Measurements from ENCODE around the gene SORCS3.

The SORCS3 gene

GRCh38 chr10:104646146-104646545, 5.1 kb downstream of the SORCS3 start:
- DNase-seq: no peak

- no peak for DNase-seq
These were observed 7.3 kb downstream of the SORCS3 start for GRCh38 chr10:104648421-104648820.

DNA sequence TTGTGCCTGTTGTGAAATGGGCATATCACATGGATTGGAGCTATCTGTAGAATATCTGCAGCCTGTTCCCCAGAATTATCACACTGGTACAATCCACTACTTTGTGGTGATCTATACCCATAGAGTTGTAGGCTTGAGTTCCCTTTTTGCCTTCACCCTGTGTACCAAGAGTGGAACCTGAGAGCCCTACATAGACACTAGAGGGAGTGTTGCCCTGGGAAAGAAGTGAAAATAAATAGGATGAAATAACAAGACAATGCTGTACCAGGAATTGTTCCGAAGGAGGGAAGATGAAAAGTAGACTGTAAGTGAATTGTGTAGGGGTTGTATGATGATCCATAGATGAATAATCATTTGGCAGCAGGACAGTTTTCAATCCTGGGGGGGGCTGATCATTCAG, 9.0 kb downstream of the SORCS3 start:
- no peak for DNase-seq

- DNase-seq: no peak
These were observed 9.7 kb downstream of the SORCS3 start for GRCh38 chr10:104650635-104651331.

GRCh38 chr10:104657036-104657435, 15.9 kb downstream of the SORCS3 start:
- DNase-seq: no peak

GRCh38 chr10:104657457-104657856, 16.4 kb downstream of the SORCS3 start:
- DNase-seq: no peak

DNA sequence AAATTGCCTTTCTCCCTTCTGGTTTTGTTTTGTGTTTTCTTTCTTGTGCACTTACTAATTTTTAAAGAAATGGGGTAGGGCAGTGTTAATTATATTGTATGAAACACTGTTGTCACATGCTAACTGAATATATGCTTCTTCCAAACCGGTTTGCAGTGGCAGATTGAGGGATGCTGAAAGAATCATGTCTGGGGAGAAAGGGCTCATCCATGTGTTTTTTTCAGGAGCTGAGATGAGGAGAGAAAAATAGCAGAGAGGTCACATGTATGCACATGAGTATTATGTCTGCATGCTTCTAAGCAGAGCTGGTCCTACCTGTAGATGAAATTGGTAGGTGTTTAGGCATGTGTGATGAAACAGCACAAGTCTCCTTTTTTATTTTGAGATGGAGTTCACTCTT, 17.0 kb downstream of the SORCS3 start:
- DNase-seq: no peak

- DNase-seq: no peak
These were observed 18.7 kb downstream of the SORCS3 start for GRCh38 chr10:104659809-104660208.

- DNase-seq: no peak
These were observed 22.0 kb downstream of the SORCS3 start for GRCh38 chr10:104663076-104663475.

GRCh38 chr10:104663563-104663962, 22.5 kb downstream of the SORCS3 start:
- DNase-seq: no peak

DNA sequence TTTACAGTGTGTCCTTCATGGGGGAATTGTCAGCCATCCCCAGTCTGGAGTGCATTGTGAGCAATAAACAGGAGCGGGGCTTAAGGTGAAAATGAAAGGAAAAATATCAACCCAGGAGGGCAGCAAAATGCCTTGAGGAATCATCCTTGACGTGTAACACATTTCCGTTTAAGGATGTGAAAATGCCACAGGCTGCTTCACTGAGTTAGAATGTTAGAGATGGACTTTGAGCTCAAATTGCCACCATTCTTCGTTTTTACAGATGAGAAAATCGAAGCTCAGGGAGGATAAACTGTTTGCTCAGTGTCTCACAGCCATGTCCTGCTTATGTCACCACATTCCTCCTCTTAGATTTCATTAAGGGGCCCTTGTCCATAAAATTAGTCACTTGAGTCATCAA, 23.1 kb downstream of the SORCS3 start:
- DNase-seq: no peak

DNA sequence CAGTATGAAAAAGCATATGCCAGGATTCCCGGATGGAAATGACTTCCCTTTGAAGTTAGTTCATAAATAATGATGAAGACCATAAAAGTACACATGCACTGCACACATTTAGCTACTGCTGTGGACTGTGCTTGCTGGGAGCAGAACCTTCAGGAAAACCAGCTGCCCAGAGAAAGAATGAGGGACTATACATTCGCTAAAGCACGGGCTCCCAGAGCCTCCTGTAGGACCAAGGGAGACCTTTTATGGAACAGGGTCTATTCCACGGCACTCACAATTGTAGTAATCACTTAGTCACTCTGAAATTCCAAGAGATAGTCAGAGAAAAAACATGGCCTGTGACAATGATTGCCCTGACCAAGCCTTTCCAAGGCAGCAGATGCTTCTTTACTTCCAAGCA, 24.1 kb downstream of the SORCS3 start:
- no peak for DNase-seq

- no peak for DNase-seq
These were observed 25.0 kb downstream of the SORCS3 start for GRCh38 chr10:104666106-104666505.

- DNase-seq: no peak
These were observed 35.8 kb downstream of the SORCS3 start for GRCh38 chr10:104676874-104677273.

- no peak for DNase-seq
These were observed 37.6 kb downstream of the SORCS3 start for GRCh38 chr10:104678658-104679057.

DNA sequence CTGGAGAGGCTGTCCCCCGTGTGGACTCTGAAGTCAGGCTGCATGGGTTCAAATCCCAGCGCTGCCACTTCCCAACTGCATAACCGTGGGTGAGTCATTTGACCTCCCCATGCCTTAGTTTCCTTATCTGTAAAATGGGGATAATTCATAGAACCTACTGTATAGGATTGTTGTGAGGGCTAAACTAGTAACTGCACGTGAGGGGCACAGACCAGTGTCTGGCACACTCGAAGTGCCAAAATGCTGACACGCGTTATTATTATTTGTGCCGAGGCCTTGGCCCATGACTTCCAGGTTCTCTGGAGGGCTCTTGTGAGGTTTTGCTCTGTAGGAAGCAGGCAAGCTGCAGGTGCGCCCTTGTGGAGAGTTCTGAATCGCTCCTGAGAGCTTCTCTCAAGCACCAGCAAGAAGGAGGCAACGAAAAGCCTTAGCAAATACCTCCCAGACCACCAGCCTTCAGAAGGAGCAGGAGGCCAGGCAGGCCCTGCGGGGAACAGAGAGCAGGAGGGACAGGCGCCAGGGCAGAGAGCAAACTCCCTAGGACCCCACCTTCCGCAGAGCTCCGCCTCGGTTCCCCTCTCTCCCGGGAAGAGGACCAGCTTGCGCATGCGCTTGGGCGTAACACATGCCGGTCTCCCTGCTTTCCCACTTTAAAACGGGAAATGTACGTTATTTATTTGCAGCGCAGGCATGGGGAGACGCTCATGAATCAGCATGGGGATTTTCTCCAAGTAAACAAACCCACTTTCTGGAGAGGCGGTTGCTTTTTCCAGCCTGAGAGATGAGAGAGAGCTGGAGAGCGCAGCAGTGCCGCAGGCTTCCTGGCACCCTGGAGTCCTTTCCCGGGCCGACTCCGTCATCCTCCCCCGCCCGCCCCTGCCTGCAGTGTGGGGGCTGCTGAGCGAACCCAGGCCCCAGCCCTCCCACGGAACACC, 39.6 kb downstream of the SORCS3 start:
- no peak for DNase-seq

GRCh38 chr10:104681485-104681884, 40.4 kb downstream of the SORCS3 start:
- no peak for DNase-seq

DNA sequence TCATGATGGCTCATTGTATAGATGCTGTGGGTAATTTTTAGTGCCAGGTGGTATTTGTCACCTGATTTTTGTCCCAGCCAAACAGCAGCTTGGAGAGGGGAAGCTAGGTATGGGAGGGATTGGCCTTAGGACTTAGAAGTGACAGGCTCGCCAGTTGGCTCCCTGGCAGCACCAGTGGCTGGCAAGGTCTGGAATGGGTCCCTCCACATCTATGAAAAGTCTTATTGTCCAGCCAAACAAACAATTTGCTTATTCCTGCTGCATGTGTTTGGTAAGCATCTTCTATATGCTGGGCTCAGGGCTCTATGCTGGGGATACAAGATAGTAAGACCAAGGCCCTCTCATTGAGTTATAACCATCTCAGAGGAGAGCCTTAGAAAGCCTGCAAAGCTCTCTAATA, 42.5 kb downstream of the SORCS3 start:
- no peak for DNase-seq

DNA sequence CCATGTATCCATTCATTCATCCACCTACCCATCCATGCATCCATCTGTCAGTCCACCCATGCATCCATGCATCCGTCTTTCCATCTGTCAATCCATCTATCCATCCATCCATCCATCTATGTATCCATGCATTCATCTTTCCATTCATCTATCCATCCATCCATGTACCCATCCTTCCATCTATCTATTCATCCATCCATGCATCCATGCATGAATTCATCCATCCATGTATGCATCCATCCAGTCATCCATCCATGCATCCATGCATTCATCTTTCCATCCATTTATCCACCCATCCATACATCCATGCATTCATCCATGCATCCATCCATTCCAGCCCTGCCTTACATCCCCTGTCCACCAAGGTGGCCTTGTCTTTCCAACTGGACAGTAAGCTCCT, 45.7 kb downstream of the SORCS3 start:
- DNase-seq: no peak

DNA sequence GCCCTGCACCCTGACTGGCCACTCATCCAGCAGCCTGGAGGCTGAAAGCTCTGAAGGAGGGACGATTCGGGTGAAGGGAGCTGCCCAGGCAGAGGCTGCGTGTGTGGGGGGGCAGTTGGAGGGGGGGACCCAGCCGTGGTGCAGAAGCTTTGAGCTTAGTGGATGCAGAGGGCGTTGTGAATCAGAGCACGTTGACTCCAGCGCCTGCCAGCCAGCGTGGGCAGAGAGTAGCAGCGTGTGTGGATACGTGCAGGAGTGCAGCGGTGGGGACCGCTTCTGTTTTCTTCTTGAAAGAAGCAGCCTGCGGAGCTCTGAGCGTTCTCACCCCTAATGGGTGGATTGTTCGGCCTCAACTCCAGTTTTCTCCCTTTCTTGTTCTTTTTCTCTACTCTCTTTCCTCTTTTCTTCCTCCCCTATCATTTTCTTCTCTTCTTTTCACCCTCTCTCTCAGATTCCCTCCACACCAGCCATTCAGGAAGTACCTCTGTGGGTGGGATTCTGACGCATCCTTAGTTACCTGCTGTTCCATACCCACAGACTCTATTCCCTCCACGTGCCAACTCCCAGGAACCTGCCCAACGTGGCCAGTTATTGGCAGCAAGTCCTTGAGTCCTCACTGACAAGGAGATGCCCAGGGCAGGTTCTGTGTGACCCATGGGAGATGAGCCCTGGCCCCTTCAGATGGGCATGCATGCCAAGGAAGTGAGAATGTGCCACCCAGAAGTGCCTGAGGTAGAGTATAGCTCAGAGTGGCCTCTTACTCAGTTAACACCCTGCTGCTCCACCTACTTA, 47.4 kb downstream of the SORCS3 start:
- no peak for DNase-seq

DNA sequence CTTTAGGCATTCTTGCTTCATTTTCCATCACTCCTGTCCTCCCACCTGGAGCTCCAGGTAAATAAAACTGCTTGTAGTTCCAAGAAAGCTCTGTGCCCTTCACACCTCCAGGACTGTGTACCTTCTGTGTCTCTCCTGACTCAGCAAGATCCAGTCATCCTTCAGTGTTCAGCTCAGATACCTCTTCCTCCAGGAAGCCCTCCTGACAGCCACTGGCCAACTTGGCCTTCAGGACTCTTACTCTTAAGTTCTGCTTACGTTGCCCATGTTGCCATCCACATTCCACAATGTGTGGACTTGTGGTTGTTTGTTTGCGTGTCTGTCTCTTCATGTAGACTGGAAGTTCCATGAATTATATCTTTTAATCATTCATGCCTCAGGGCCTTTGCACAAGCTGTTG, 48.0 kb downstream of the SORCS3 start:
- DNase-seq: no peak

GRCh38 chr10:104689547-104689946, 48.5 kb downstream of the SORCS3 start:
- no peak for DNase-seq

DNA sequence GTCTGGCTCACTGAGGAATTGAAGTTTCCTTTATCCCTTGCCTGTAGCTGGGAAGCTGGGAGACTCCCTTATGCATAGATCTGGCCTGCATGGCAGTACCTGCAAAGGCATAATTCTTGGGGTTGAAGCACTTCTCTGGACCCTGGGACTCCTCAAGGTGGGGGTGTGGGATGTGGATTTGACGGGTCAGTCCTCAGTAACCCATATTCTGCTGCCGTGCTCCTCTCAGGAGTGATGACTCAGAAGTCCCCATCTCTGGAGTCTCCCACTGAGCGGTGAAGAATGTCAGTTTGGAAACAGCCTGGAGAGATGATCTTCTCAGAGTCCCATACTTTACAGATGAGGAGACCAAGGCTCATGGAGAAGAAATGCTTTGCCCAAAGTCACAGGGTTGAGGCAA, 49.0 kb downstream of the SORCS3 start:
- no peak for DNase-seq

Measured in central memory CD4-positive, alpha-beta T cell (primary cell).